A549 (cell line): ENCODE data around the gene DCBLD2.

Source experiments
- CBX2 ChIP-seq: fragments of 200-600 bp; sonication (generic); IDR thresholded peaks from 2 replicates; pipeline ENCODE4 v1.6.1; 2016; ENCODE audit warnings: low read depth, mild to moderate bottlenecking, borderline replicate concordance
- CEBPB ChIP-seq, 2 experiments: fragments of >200 bp in 1 of 2; sonication (Bioruptor Twin) in 1 of 2; formaldehyde crosslinking in 1 of 2; IDR thresholded peaks; 2 replicates each; pipeline ENCODE4 v1.6.1; 2012 to 2016
- CHD2 ChIP-seq: fragments of 150-350 bp; IDR thresholded peaks from 2 replicates; pipeline ENCODE4 v1.6.1; 2014; ENCODE audit warnings: low read length; ENCODE audit not compliant: partially characterized antibody
- CTCF ChIP-seq: fragments of >200 bp; sonication (Bioruptor Twin); formaldehyde crosslinking; IDR thresholded peaks from 3 replicates; pipeline ENCODE4 v1.5.1; 2016
- HOXA7 ChIP-seq: fragments of 250-450 bp; sonication (Bioruptor Pico); IDR thresholded peaks from 2 replicates; pipeline ENCODE4 v1.5.0; 2020; ENCODE audit warnings: mild to moderate bottlenecking, moderate library complexity
- JUN ChIP-seq, 2 experiments: fragments of >200 bp; sonication (Bioruptor Twin); formaldehyde crosslinking; IDR thresholded peaks; 2 replicates in 1 of 2; 3 replicates in 1 of 2; pipeline ENCODE4 v1.6.1; 2016 to 2017
- POLR2A ChIP-seq: IDR thresholded peaks from 2 replicates; pipeline ENCODE4 v1.6.1; 2012; ENCODE audit warnings: mild to moderate bottlenecking, low read length
- RAD21 ChIP-seq, 2 experiments: fragments of >200 bp in 1 of 2; sonication (Bioruptor Twin) in 1 of 2; formaldehyde crosslinking in 1 of 2; IDR thresholded peaks in 1 of 2; conservative IDR thresholded peaks in 1 of 2; 2 replicates in 1 of 2; 3 replicates in 1 of 2; pipeline ENCODE4 v1.6.1; 2012 to 2018; ENCODE audit warnings: inconsistent platforms in 1 of 2
- RCOR1 ChIP-seq: fragments of 150-350 bp; IDR thresholded peaks from 2 replicates; pipeline ENCODE4 v1.6.1; 2014; ENCODE audit warnings: antibody characterized with exemption, low read length, low read depth
- REST ChIP-seq: fragments of 200-600 bp; sonication (generic); IDR thresholded peaks from 2 replicates; pipeline ENCODE4 v1.6.1; 2016; ENCODE audit warnings: antibody characterized with exemption, mild to moderate bottlenecking, moderate library complexity
- RFX5 ChIP-seq: fragments of 450-650 bp; IDR thresholded peaks from 2 replicates; pipeline ENCODE4 v1.7.1; 2014; ENCODE audit warnings: antibody characterized with exemption, mild to moderate bottlenecking, moderate library complexity
- RNF2 ChIP-seq: fragments of 200-600 bp; sonication (generic); IDR thresholded peaks from 2 replicates; pipeline ENCODE4 v1.6.1; 2016; ENCODE audit warnings: low read depth, mild to moderate bottlenecking, antibody characterized with exemption, moderate library complexity, borderline replicate concordance
- SMC3 ChIP-seq: fragments of >200 bp; sonication (Bioruptor Twin); formaldehyde crosslinking; IDR thresholded peaks from 3 replicates; pipeline ENCODE4 v1.6.1; 2018; ENCODE audit warnings: inconsistent platforms
- ZNF302 ChIP-seq: fragments of 250-450 bp; sonication (Bioruptor Pico); IDR thresholded peaks from 2 replicates; pipeline ENCODE4 v1.9.0; 2021; ENCODE audit warnings: inconsistent platforms, mild to moderate bottlenecking, moderate library complexity

GRCh38 chr3:98920166-98920565 is 18.7 kb upstream of the DCBLD2 start:
- TF ChIP-seq CTCF (no peak), POLR2A (no peak), CEBPB (IDR thresholded peaks at IDR 0.05) (no peak), RAD21 (conservative IDR thresholded peaks at IDR 0.05 in 1 of 2, IDR thresholded peaks at IDR 0.05 in 1 of 2) (no peak), RCOR1 (no peak), SMC3 (no peak), JUN (IDR thresholded peaks at IDR 0.05) (no peak), CHD2 (no peak), CBX2 (no peak), HOXA7 (CRISPR knock-in tag) (no peak), ZNF302 (CRISPR knock-in tag) (no peak), RFX5 (no peak), REST (no peak), RNF2 (no peak)
